HL-60 (cell line): ENCODE results near the gene UCN2.

ENCODE experiments used
- GABPA ChIP-seq: IDR thresholded peaks from 2 replicates; pipeline ENCODE4 v1.6.1; 2012; ENCODE audit warnings: low read depth
- POLR2AphosphoS5 ChIP-seq: IDR thresholded peaks from 2 replicates; pipeline ENCODE4 v1.6.1; 2012; ENCODE audit warnings: low read depth
- REST ChIP-seq: IDR thresholded peaks from 2 replicates; pipeline ENCODE4 v1.6.1; 2012; ENCODE audit warnings: low read depth; ENCODE audit not compliant: insufficient replicate concordance
- SPI1 ChIP-seq: IDR thresholded peaks from 2 replicates; pipeline ENCODE4 v1.6.1; 2012; ENCODE audit warnings: low read depth, mild to moderate bottlenecking, borderline replicate concordance
- TF ChIP-seq, protein P1 (sequence below): IDR thresholded peaks from one replicate; pipeline ENCODE4 v1.5.1; 2011; ENCODE audit warnings: low read length, control low read depth, inconsistent platforms; ENCODE audit not compliant: insufficient read depth

DNA sequence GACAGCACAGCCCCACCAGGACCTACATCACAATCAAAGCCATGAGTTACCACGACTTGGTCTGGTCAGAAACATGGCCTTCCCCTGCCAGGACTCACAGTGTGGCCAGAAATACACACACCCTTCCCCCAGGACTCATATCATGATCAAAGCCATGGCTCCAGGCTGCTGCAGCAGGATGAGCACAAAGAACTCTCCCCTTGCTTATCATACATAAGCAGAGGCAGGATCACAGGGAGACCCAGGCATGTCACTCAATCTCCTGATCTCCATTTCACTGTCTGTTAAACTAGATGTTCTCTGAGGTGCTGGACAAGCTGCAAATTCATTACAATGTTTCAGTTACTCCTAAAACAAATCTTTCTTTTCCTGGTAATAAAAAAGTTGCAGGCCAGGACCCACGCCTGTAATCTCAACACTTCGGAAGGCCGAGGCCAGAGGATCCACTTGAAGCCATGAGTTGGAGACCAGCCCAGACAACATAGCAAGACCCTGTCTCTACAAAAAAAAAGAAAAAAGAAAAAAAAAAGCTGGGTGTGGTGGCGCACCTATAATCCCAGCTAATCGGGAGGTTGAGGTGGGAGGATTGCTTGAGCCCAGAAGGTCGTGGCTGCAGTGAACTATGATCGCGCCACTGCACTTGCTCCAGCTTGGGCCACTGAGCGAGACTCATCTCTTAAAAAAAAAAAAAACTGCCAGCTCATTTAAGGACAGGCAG lies 8.2 kb downstream of the UCN2 start:
- TF ChIP-seq, protein P1, sequence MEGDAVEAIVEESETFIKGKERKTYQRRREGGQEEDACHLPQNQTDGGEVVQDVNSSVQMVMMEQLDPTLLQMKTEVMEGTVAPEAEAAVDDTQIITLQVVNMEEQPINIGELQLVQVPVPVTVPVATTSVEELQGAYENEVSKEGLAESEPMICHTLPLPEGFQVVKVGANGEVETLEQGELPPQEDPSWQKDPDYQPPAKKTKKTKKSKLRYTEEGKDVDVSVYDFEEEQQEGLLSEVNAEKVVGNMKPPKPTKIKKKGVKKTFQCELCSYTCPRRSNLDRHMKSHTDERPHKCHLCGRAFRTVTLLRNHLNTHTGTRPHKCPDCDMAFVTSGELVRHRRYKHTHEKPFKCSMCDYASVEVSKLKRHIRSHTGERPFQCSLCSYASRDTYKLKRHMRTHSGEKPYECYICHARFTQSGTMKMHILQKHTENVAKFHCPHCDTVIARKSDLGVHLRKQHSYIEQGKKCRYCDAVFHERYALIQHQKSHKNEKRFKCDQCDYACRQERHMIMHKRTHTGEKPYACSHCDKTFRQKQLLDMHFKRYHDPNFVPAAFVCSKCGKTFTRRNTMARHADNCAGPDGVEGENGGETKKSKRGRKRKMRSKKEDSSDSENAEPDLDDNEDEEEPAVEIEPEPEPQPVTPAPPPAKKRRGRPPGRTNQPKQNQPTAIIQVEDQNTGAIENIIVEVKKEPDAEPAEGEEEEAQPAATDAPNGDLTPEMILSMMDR, result no peak
- TF ChIP-seq POLR2AphosphoS5 (no peak), REST (no peak), GABPA (no peak), SPI1 (no peak)
